ENCODE measurements around the gene FALEC.

FALEC gene

DNA sequence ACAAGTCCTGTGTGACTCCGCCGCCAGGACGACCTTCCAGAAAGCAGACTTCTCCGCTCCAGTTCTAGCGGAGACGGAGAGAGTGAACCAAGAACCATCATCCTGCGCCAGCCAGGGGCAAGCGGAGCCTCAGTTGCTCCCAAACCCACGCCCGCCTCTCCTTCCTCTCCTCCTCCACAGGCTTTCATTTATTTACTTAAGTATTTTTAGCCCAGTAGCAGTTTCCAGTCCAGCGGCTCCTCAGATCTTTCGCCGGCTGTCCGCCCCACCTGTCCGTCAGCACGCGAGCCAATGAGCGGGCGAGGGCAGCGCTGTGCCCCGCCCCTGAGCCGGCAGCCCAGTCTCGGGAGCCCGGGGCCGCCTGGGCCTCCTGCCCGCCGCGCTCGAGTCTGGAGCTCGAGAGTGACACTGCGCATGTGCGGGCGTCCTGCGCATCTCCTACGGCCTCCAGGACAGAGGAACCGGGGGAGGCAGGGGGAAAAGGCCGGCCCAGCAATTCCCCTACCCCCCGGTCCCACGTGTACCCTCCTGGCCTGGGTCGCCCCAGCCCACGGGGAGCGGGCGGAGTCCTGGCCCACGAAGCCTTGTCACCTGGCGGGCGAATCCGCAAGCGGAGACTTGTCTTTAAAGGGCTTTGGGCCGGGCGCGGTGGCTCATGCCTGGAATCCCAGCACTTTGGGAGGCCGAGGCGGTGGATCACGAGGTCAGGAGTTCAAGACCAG, at the start of gene FALEC:
TSS of gene FALEC (plus strand) at position 425 of the 722 bp plus-strand sequence.
- peak within 1 kb of the TSS; percentile 69 for H3K4me3 ChIP-seq (ENCODE audit: low read length)
- DNase-seq (ENCODE audit: low read depth): peak; percentile 94
- TF ChIP-seq, protein P1, sequence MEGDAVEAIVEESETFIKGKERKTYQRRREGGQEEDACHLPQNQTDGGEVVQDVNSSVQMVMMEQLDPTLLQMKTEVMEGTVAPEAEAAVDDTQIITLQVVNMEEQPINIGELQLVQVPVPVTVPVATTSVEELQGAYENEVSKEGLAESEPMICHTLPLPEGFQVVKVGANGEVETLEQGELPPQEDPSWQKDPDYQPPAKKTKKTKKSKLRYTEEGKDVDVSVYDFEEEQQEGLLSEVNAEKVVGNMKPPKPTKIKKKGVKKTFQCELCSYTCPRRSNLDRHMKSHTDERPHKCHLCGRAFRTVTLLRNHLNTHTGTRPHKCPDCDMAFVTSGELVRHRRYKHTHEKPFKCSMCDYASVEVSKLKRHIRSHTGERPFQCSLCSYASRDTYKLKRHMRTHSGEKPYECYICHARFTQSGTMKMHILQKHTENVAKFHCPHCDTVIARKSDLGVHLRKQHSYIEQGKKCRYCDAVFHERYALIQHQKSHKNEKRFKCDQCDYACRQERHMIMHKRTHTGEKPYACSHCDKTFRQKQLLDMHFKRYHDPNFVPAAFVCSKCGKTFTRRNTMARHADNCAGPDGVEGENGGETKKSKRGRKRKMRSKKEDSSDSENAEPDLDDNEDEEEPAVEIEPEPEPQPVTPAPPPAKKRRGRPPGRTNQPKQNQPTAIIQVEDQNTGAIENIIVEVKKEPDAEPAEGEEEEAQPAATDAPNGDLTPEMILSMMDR (conservative IDR thresholded peaks at IDR 0.05; ENCODE audit: low read length): no peak; the same call in 1 of the 2 replicates

GRCh38 chr1:150466964-150467363, 48.6 kb upstream of the FALEC start:
- TF ChIP-seq, protein P1 (conservative IDR thresholded peaks at IDR 0.05; ENCODE audit: low read length): no peak
- DNase-seq (ENCODE audit: low read depth): no peak
- no peak overlapping the region for H3K4me3 ChIP-seq (ENCODE audit: low read length)

DNA sequence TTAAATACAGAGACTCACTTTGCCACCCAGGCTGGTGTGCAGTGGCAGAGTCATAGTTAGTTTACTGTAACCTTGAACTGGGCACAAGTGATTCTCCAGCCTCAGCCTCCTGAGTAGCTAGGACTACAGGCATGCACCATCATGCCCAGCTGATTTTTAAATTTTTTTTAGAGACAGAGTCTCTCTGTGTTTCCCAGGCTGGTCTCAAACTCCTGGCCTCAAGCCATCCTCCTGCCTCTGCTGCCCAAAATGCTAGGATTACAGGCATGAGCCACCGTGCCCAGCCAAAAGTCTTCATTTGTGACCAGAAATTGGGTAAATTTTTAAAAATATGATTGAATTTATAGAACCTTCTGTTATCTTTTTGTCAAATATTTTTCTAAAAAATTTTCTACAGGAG, 46.3 kb upstream of the FALEC start:
- TF ChIP-seq, protein P1 (conservative IDR thresholded peaks at IDR 0.05; ENCODE audit: low read length): no peak
- DNase-seq (ENCODE audit: low read depth): no peak
- no peak overlapping the region for H3K4me3 ChIP-seq (ENCODE audit: low read length)

GRCh38 chr1:150472601-150473200, 42.9 kb upstream of the FALEC start:
- no peak overlapping the region for H3K4me3 ChIP-seq (ENCODE audit: low read length)
- TF ChIP-seq, protein P1 (conservative IDR thresholded peaks at IDR 0.05; ENCODE audit: low read length): no peak
- no peak for DNase-seq (ENCODE audit: low read depth)

GRCh38 chr1:150473659-150474058, 41.9 kb upstream of the FALEC start:
- TF ChIP-seq, protein P1 (conservative IDR thresholded peaks at IDR 0.05; ENCODE audit: low read length): no peak
- no peak for DNase-seq (ENCODE audit: low read depth)

GRCh38 chr1:150474869-150475268, 40.7 kb upstream of the FALEC start:
- TF ChIP-seq, protein P1 (conservative IDR thresholded peaks at IDR 0.05; ENCODE audit: low read length): no peak
- H3K4me3 ChIP-seq (ENCODE audit: low read length): no peak overlapping the region
- DNase-seq (ENCODE audit: low read depth): no peak

More at GRCh38 chr1:150473659-150474058, 41.9 kb upstream of the FALEC start:
- no peak overlapping the region for H3K4me3 ChIP-seq (ENCODE audit: low read length)

DNA sequence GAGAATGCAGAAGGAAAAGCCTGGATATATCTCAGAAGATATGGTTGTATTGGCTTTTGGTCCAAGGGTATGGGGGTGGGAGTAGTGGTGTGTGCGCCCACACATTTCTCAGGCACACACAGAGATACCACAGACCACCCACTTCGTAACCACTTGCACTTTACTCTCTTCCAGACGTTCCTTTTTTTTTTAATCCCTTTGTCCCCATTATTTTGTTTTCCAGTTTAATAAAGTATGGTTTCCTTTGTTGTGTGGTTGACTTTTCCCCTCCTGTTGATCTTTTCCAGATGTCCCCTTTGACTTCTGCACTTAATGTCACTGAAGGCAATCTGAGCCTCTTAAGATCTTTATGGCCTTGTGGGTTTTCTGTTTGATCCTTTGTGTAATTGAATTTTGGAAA, 38.8 kb upstream of the FALEC start:
- DNase-seq (ENCODE audit: low read depth): no peak
- H3K4me3 ChIP-seq (ENCODE audit: low read length): no peak overlapping the region
- TF ChIP-seq, protein P1 (conservative IDR thresholded peaks at IDR 0.05; ENCODE audit: low read length): no peak
